Right lobe of liver (tissue), 6 donors: ENCODE measurements around the gene BCAN. TPM values are rescaled to one million over a fixed set of nuclear protein-coding genes. Genes with fewer than 3 reads are reported as not detected.

Experiments
- ATAC-seq, 4 donors: fragments of 200-7000 bp; cut with Tn5 transposase; one replicate each; pipeline ENCODE4 v1.9.1; 2020; ENCODE audit warnings: mild to moderate bottlenecking in 4 of 4, moderate library complexity in 4 of 4
- DNase-seq, 3 donors: peaks; one replicate each; pipeline ENCODE4 v3.0.0-alpha.2; 2020
- H3K27ac ChIP-seq, 3 donors: fragments of 200-600 bp; one replicate each; pipeline ENCODE4 v1.8.0; 2022
- H3K27me3 ChIP-seq, 2 donors: fragments of 200-600 bp; one replicate each; pipeline ENCODE4 v1.8.0; 2022
- H3K36me3 ChIP-seq, 4 donors: fragments of 200-600 bp; sonication (generic) in 1 of 4; one replicate each; pipeline versions ENCODE4 v1.5.1 to v1.8.0; 2017 to 2022; ENCODE audit warnings: control low read depth in 1 of 4
- H3K4me1 ChIP-seq, 4 donors: fragments of 200-600 bp; sonication (generic) in 1 of 4; one replicate each; pipeline versions ENCODE4 v1.5.1 to v1.8.0; 2017 to 2022; ENCODE audit warnings: control low read depth in 1 of 4
- H3K4me3 ChIP-seq, 3 donors: fragments of 200-600 bp; one replicate each; pipeline ENCODE4 v1.8.0; 2022
- H3K9me3 ChIP-seq, 4 donors: fragments of 200-600 bp; sonication (generic) in 1 of 4; one replicate each; pipeline versions ENCODE4 v1.5.1 to v1.8.0; 2017 to 2022; ENCODE audit warnings: control low read depth in 1 of 4
- CTCF ChIP-seq, 4 donors: fragments of 200-600 bp in 3 of 4; fragments of 450-650 bp in 1 of 4; IDR thresholded peaks; one replicate each; pipeline versions ENCODE4 v1.5.1 to v1.8.0; 2016 to 2022; ENCODE audit warnings: antibody characterized with exemption in 4 of 4, mild to moderate bottlenecking in 2 of 4
- POLR2A ChIP-seq: fragments of 450-650 bp; IDR thresholded peaks from one replicate; pipeline ENCODE4 v1.6.1; 2017; ENCODE audit warnings: antibody characterized with exemption, mild to moderate bottlenecking
- WGBS: methylation state at CpG from one replicate; pipeline ENCODE4 v1.1.6; 2018; ENCODE audit warnings: low coverage, low lambda C conversion rate; ENCODE audit not compliant: insufficient coverage; ENCODE audit errors: missing lambda C conversion rate; 5-methylcytosine and 5-hydroxymethylcytosine counted together
- intact Hi-C, 2 donors: fragments of 100-400 bp; cut with DNase I; formaldehyde crosslinking; loops; one replicate each; pipeline versions ENCODE4 v1.11.2 to v1.14.1; 2022
- total RNA-seq, 6 experiments: library from RNA; depleted of rRNA in 2 of 6; stranded (reverse); fragments of >200 nt in 2 of 6; fragmentation: NEBNext Ultra II Directional in 3 of 6; extraction: Animal tissue kit (Norgen Biotek cat#: 25700) in 3 of 6; gene quantifications; one replicate each; pipeline versions ENCODE4 v1.1.0 to v1.2.4, GENCODE V29; 2016 to 2023
- donor health status: DM: no; HTN: yes; CAD: no.
- donor health status: DM: no; HTN: no; CAD: no.
- donor health status: DM: no; HTN: no; CAD: no.
- donor health status: DM: no; HTN: yes; CAD: no.
- donor health status: DM: no; HTN: yes; CAD: no.

The BCAN gene
- total RNA-seq, 6 experiments from 2014 or later, result not detected

- no peak overlapping the region for H3K4me3 ChIP-seq
- no peak for TF ChIP-seq CTCF (IDR thresholded peaks at IDR 0.05)
- no peak for TF ChIP-seq POLR2A
- H3K36me3 ChIP-seq, result no peaks in the 10 kb centered on the region
- WGBS, result 45% methylated on average over 3 of the region's 3 CpGs
- H3K9me3 ChIP-seq, result no peaks in the 10 kb centered on the region
- no peak for DNase-seq
- intact Hi-C loops, result no loop called here
- no peak overlapping the region for H3K27ac ChIP-seq
- ATAC-seq, result no peak
- H3K4me1 ChIP-seq, result no peaks in the 10 kb centered on the region
- no peaks in the 10 kb centered on the region for H3K27me3 ChIP-seq
Observed at GRCh38 chr1:156632355-156632754, 9.6 kb upstream of the BCAN start.

- no peak overlapping the region for H3K4me3 ChIP-seq
- no peaks in the 10 kb centered on the region for H3K36me3 ChIP-seq
- DNase-seq (no peak), ATAC-seq (no peak)
- no peaks in the 10 kb centered on the region for H3K9me3 ChIP-seq
- intact Hi-C loops, result no loop called here
- WGBS, result 71% methylated on average over 7 of the region's 8 CpGs
- no peaks in the 10 kb centered on the region for H3K27me3 ChIP-seq
- H3K4me1 ChIP-seq, result peaks cover 0 to 5% (median 0%) of the 10 kb centered on the region in 4 donors
- TF ChIP-seq POLR2A (no peak), CTCF (IDR thresholded peaks at IDR 0.05) (no peak)
- H3K27ac ChIP-seq, result no peak overlapping the region
Observed at GRCh38 chr1:156638189-156638985, 3.5 kb upstream of the BCAN start.

GRCh38 chr1:156639601-156640101 lies 2.3 kb upstream of the BCAN start:
- 0% methylated on average over 1 of the region's 6 CpGs for WGBS
- DNase-seq, result no peak

GRCh38 chr1:156640842-156641706 lies 843 bp upstream of the BCAN start:
- Histone ChIP-seq H3K27me3 (no peaks in the 10 kb centered on the region), H3K27ac (no peak overlapping the region), H3K36me3 (no peaks in the 10 kb centered on the region), H3K4me3 (no peak overlapping the region), H3K4me1 (peaks cover 0 to 5% (median 0%) of the 10 kb centered on the region in 4 donors), H3K9me3 (no peaks in the 10 kb centered on the region)
- ATAC-seq, result no peak
- intact Hi-C loops, result no loop called here
- 23% methylated on average over 3 of the region's 6 CpGs for WGBS
- no peak for DNase-seq
- no peak for TF ChIP-seq CTCF (IDR thresholded peaks at IDR 0.05)
- no peak for TF ChIP-seq POLR2A

More at GRCh38 chr1:156639601-156640101, 2.3 kb upstream of the BCAN start:
- intact Hi-C loops, result no loop called here
- Histone ChIP-seq H3K4me1 (peaks cover 0 to 5% (median 0%) of the 10 kb centered on the region in 4 donors), H3K9me3 (no peaks in the 10 kb centered on the region), H3K27ac (no peak overlapping the region), H3K27me3 (no peaks in the 10 kb centered on the region), H3K36me3 (no peaks in the 10 kb centered on the region), H3K4me3 (no peak overlapping the region)
- ATAC-seq, result no peak
- TF ChIP-seq POLR2A (no peak), CTCF (IDR thresholded peaks at IDR 0.05) (no peak)
